HG02642 (cell line): ENCODE results near the gene ZNF263.

Experiments used
- ATAC-seq: cut with Tn5 transposase; IDR thresholded peaks from one replicate; pipeline ENCODE4 v1.9.1; 2021; ENCODE audit warnings: mild to moderate bottlenecking; ENCODE audit not compliant: unreplicated experiment, poor library complexity

ZNF263 gene

DNA sequence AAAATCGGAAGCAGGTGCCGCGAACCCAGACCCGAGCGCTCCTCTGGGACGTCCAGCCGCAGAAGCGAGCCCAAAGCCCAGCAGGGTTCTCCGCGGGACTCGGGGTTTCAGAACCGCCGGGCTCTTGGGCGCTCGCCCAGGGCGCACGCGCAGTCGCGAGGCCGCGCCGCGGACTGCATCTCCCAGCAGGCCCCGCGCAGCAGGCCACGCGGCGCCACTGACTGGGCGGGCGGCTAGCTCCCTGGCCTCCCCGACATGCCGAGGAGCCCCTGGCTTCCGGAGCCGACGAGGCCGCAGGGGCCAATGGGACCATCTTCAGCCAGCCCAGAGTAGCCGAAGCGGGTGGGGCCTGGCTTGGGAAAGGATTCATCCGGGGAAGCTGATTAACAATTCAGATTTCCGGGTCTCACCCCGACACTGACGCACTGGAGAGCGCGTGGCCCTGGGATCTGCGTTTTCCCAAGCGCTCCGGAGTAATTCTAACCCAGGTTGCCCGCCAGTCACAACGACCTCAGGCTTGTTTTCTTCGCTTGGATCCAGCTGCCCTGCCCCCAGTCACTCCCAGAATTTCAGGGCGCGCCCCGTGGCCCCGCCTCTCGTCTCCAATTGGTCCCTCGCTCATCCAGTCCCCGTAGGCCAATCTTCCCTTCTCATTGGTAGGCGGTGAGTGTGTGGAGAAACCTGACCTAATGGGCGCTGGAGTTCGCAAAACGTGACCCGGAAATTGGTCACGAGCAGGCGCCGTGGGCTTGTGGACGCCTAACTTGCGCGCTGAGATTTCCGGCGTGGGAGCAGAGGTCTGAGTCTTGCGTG, at the start of gene ZNF263:
ZNF263 (plus strand) TSS at position 762 of the 813 bp plus-strand sequence. CDS start 328 bp downstream, outside the sequence.
- ATAC-seq: peak; percentile 89

DNA sequence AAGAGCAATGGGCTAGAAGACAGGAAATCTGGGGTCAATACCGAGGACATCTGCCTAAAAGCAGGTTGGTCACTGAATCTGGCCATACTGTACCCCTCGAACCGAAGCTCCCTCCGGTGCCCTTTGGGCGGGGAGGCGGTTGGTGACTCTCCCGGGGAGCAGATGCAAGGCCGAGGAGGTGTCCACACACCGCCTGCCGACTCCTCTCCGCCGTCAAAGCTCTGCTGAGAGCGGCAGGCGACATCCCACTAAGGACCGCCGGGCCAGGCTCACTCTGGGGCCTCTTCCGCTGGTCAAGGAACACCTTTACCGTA, 48.8 kb upstream of the ZNF263 start:
- no peak for ATAC-seq

DNA sequence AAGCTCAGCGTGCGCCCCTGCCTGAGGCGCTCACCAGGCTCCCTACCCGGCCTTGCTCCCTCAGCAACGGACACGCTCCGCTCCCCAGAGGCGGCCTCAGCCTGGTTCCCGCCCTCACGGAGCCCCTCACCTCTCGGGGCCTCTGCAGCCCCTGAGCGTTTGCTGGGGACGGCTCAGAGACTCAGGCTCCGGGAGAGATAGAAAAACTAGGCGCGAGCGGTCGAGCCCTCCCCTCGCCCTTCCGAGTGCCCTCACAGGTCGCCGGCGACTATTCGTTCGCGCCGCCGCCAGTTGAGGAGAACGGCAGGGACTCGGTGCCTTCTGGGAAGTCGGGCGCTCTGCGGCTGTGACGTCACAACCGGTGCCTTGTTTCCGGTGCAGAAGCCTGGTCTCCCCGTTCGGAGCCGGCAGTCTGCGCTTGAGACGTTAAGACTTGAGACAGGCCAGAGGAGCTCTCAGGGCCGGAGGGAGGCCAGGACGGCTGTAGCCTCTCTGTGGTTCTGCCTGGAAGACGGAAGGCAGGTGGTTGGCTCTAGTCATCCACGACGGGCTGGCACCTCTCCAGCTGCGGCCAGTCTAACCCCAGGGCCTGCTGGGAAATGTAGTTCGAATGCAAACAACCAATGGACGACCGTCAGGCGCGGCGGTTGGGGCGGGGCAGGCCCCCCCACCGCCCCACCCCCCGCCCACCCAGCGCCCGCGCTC, 48.3 kb upstream of the ZNF263 start, which contains the start of gene ZNF200:
ZNF200 (minus strand) TSS at position 302 of the 705 bp plus-strand sequence. CDS start 1,403 bp downstream, outside the sequence.
- ATAC-seq: peak; percentile 92

DNA sequence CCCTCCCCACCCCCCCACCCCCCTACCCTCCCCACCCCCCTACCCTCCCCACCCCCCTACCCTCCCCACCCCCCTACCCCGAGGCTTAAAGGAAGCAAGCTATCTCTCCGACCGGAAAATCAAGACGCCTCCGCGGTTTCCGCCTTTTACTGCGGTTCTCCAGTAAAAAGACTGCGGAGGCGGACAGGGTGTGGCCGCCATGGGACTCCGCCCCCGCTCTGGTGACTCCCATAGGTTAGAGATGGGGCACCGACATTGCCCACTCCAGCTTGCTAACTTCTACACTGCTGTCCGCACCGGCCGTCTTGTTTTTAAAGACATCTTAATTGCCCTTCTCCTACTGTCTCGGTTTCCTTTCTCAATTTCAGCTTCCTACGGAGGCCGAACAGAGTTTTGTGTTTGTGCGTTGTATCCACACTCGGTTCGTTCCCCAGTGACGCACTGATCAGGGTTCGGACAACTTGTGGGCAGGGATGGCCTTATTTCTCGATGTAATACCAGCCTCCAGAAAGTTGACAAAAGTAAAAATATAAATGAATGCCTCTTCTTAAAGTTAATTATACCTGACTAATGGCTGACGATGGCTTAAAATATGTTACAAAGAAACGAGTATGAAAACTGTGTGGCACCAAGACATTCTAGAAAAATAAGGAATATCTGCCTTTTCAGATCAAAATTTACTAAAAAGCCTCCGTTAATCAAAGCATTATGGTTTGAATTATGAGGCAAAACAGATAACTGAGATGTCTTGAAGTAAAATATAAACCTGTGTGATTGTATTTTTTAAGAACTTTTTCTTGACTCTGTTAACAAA, 47.2 kb upstream of the ZNF263 start:
- no peak for ATAC-seq

DNA sequence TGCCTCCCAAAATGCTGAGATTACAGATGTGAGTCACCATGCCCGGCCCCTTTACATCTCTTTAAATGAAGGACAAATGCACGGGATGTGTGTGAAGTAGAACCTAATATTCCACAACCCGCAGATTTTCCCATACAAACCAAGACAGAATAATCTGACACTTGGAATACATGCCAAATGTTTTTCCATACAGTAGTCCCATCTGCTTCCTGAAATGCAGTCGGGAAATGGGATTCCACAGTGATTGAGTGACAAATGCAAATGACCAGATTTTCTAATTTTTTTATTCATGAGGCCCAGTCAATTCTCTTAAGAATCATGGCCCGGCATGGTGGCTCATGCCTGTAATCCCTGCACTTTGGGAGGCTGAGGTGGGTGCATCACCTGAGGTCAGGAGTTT, 41.5 kb upstream of the ZNF263 start:
- no peak for ATAC-seq

DNA sequence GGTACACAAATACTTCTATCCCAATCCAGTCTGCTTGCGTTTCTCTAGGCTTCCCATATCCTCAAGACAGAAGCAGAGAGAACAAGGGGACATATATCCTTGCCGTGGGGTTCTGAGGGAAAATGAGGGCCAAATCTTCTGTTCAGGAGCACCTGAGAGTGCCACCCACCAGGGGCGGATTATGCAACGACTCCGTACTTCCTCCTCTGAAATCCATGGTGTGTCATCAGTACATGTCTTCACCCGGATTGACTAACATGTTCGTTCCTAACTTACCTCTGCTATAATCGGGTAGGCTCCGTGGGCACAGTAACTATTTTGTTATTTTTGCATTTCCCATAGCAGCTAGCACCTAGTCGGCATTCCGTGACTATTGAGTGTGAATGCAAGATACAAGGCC, 40.6 kb upstream of the ZNF263 start:
- no peak for ATAC-seq

DNA sequence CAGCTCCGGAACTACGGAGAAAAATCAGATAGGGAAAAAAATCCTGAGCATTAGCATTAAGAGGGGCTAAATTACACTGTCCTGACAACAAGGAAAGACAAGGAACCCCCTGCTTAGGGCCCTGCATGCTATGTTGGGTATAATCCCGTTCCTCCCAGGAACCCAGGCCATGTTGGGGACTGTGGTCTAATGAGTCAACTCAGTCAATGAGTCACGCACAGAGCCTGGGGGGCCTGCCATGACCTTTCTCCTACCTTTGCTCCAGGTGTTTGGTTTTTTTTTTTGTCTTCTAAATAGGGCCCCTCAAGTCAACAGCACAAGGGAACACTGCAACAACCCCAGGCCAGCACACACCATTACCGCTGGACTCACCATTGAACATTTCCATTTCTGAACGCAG, 39.4 kb upstream of the ZNF263 start:
- ATAC-seq: no peak

DNA sequence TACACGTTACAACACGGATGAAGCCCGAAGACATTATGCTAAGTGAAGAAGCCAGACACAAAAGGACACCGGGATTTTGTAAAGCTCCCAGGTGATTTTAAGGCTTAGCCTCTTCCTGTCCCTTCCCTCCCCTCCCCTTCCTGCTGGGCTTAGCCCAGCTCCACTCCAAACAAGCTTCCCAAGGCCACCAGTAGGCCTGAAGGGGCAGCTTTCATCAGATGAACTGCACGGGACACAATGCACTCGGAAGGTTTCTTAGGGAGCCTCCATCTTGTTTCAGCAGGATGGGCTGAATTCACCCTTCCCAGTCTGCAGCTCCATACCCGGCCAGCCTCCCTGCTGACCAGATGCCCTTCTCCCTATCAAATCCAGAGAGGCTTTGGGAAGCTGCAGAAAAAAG, 37.3 kb upstream of the ZNF263 start:
- no peak for ATAC-seq

DNA sequence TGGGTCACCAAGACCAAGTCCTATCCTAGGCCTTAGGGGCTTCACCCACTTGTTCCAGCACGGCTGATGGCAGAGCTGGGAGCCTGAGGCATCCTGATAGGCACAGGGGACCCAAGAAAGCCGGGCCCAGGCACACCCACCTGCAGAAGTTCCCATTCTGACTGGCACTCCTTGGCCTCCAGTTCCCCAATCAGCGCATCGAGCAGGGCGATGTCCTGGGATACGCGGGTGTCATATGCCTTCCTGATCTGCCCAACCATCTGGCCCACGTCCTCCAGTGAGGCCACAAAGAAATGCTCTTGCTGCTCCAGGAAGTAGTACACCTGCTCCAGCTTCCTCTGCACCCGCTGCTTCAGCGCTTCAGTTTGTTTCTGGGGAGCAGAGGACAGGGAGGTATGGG, 36.4 kb upstream of the ZNF263 start:
- no peak for ATAC-seq

DNA sequence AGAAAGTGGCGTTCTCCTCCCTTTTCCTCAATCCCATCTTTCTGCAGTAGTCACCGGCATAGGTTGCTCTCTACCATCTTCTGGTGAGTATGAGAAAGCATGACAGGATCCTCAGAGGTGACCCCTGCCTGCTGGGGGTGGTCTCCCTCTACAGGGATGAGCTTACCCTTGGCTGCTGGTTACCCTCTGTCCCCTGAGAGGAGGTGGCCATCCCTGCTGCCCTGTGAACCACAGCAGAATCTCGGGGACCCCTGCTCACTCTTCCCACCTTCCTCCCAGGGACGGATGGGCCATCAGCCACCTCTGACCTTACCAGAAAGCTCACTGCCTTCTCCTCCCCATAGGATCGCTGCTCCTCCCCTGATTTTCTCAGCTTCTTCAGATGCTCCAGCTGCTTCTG, 34.7 kb upstream of the ZNF263 start:
- no peak for ATAC-seq

DNA sequence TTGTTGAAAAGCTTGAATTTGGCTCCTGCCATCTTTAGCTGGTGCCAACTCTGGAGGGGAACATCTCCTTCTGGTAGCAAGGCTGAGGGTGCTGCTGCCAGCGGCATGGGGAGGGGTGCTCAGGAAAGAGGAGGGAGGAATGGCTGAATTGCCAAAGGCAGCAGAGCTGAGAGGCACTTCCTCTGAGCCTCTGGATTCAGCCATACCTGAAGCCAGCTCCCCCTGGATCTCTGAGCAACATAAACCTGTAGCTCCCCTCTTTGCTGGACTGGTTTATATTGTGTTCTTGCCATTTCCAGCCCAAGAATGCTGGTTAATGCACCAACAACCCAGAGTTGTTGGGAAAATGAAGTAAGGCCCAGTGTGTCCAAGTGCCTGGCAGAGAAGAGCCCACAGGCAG, 34.3 kb upstream of the ZNF263 start:
- no peak for ATAC-seq

DNA sequence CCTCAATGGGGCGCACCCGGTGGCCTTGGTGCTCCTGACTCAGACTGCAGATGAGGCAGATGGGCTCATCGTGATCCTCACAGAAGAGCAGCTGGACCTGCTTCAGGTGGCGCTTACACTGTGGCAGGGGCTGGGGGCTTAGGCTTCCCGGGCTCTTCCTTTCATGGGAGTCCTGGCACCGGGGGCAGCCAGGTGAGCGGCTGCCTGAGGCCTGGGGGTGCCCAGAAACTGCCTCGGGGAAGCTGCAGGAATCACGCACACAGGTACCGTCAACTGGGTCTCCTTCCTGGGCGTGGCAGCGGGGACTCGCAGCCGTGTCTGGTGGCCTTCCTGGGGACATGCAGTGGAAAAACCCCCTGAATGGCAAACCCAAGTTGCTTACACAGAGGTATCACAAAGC, 33.8 kb upstream of the ZNF263 start:
- no peak for ATAC-seq

DNA sequence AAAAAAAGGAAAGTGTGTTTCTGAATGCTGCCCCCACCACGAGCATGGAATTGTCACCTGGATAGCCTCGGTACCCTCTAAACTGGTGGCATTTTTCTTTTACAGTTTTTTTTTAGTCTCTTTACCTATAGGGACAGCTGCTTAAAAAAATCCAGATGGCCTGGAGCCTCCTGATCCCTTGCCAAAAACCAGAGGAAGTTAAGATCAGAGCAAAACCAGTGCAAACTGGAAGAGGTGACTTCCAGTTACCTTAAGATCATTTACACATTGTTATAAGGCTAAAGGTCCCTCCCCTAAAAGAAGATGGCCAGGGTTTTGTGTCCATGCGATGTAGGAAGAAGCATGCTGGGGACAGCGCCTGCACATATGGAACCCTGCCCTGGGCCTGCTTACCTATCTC, 30.3 kb upstream of the ZNF263 start:
- no peak for ATAC-seq

DNA sequence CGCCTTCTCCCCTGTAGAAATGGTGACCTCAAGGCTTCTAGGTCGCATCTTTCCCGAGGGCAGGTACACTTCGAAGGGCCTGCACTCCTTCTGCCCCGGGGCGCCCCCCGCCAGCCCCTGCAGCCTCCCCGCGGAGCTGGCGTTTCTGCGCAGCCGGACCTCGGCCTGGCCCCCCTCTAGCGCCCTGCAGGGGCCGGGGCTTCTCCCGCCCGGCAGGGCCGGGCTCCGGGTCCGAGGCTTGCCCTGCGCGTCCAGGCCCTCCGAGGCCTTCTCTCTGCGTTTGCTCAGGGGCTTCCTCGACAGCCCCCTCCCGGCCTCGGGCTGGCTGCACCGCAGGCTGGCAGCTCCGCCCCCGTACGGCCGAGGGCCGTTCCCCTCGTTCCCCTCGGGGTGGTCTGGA, 29.0 kb upstream of the ZNF263 start:
- no peak for ATAC-seq

DNA sequence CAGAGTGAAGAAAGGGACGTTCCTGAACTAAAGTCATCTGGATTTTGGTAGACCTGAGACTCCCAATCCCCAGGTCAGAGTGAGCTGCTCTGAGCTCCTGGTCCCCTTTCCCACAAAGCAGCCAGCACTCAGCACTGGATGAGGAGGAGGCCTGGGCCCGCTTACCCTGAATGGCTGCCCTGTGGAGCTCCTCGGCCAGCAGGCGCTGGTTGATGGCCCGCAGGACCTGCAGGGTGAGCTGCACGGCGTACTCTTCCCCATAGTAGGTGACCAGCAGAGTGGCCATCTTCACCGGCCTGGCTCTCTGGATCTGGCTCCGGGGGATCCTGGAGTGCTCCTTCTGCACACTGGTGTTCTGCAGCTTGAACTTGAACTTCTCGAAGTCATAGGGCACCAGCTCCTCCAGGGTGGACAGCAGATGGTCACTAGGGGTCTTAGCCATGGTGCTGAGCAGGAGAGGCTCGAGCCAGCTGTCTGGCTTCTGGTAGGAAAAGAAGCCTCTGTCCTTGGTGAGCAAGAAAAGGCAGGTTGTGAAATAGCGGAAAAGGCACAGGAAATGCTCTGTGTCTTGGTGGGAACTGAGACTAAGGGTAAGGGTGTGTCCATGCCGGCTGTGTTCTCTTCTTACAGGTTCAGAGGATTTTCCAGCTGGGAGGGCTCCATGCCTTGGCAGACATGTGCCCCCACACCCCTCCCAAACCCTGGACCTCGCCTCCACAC, 27.0 kb upstream of the ZNF263 start, which contains the start of gene MEFV:
MEFV (minus strand) TSS at position 488 of the 720 bp plus-strand sequence; CDS start at position 442, 46 bp downstream.
- ATAC-seq: no peak

DNA sequence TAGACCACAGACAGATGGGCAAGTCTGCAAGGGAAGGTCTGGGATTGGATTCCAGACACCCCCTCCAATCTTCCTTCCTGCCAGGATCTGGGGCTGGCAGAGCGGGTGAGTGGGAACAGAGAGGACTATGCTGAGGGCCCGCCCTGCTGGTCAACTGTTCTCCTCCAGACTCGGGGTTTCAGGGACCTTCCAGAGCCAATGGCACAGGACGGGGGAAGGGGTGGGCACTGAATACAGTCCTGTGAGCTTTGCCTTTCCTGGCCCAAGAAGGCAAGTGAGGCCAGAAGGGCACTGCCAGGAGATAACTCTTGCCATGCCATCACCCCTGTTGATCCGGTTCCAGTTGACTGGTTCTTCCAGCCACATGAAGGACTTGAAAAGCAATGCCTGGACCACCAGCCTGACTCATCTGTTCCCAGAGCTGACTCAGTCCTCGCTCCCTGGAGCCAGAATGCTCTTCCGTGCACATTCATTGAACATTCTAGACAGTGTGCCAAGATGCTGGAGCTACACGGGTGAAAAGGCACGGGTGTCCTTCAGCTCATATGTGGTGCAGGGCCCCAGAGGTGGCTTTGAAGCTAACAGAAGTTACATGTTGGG, 26.3 kb upstream of the ZNF263 start:
- ATAC-seq: no peak

DNA sequence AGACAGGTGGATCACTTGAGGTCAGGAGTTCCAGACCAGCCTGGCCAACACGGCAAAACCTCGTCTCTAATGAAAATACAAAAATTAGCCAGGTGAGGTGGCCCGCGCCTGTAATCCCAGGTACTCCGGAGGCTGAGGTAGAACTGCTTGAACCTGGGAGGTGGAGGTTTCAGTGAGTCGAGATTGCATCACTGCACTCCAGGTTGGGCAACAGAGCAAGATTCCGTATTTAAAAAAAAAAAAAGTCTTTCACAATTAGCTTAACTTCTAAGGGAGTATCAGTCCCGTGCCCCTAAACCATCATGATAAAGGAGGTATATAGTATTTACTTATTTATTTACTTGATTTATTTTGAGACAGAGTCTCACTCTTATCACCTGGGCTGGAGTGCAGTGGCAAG, 23.5 kb upstream of the ZNF263 start:
- ATAC-seq: no peak

DNA sequence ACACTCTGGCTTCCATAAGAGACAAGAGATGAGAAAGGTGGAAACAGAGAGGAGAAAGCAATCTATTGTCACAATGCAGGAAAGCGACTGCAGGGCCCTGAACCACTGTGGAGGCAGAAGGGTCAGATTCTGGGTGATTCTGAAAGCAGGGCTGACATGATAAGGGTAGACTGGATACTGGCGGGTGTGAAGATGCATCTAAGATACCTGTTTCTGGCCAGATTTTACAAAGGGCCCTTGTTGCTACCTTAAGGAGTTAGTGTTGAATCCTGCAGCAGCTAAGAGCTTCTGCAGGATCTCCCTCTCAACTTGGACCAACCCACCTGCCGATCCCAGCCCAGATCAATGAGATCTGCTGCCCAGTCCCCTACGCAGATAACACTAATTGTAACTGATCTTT, 20.8 kb upstream of the ZNF263 start:
- ATAC-seq: no peak

DNA sequence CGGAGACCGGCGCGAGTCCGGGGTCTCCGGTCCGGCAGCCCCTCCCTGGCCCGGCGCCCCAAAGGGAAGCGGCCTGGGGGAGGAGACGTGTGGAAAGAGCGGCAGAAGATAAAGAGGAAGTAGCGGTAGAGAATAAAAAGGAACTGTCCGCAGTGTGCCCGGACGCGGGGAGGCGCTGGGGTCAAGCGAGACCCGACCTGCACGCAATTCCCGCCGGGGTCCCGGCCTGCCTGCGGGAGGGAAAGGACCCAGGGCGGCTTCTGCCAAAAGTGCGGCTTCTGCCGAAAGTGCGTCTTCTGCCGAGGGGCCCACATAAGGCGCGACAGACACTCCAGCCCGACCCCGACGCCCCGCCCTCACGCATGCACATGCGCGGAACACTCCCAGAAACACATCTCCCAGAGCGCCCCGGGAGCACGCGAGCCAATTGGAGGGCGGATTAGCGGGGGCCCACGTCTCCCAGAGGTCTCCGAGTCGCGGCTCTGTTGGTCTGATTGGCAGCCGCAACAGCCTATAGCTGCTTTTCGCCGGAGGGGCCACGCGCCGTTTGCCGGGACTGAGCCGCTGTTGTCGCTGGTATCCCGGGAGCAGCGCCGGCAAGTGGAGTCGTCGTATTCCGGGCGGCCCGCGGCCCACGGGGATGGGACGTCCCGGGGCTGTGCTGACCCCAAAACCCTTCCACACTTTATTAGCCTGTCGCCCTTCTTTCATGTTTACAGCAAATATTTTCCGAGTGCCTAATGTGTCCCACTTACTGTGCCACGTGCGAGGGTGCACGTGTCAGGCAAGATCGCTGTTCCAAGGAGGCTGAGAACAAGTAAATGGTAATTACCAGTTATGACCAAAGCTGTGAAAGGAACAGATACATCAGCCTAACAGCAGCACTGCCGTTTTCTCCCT, 18.9 kb upstream of the ZNF263 start:
- peak; percentile 88 for ATAC-seq
